Muscle of arm (tissue), 12 donors: ENCODE measurements around the gene SYNGAP1. TPM values are rescaled to one million over a fixed set of nuclear protein-coding genes. Genes with fewer than 3 reads are reported as not detected.

Experiments used
- DNase-seq: peaks from one replicate; pipeline ENCODE4 v3.0.0-alpha.2; 2013
- polyA plus RNA-seq, 12 donors: library from polyadenylated mRNA; unstranded; fragments of 120-200 nt; gene quantifications; one replicate each; pipeline ENCODE4 v1.2.1, GENCODE V29; 2013; ENCODE audit not compliant: insufficient read length in 12 of 12

The SYNGAP1 gene
- polyA plus RNA-seq, 12 donors = 12.1 to 41.9 (median 16.6) TPM; not detected in 1

DNA sequence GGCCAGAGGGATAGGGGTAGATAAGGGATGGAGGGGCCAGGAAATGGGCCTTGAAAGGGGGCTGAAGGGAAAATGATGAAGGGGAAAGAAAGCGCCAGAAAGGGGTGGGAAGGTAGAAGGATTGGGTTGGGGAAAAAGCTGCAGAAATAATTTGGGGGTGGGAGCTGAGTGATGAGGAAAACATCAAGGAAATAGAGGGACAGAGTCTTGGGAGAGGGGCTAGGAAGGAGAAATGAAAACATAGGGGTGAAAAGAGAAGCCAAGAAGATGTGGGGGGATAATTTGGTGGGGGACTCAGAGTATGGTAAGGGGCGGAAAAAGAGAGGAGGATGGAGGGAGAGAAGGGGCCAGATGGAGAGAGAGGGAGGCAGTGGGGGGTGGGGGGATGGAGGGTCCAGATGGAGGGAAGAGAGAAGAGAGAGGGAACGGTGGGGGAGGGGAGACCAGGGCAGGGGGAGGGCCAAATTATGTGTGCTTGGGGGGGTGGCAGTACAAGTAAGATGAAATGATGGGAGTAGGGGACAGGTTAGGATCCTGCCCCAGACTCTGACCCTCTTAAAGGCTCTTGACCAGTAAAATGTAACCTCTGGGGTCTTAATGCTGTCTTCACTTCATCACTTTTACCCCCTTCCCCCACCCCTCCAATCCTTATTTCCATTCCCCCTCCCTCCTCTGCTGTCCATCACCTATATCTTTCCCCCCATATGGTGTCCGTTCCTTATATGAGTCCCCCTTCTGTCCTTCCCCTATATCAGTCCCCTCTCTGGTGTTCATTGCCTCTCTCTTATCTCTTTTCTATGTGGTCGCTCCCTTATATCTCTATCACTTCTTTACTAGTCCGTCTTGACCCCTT lies 852 bp downstream of the SYNGAP1 start:
- DNase-seq = no peak

DNA sequence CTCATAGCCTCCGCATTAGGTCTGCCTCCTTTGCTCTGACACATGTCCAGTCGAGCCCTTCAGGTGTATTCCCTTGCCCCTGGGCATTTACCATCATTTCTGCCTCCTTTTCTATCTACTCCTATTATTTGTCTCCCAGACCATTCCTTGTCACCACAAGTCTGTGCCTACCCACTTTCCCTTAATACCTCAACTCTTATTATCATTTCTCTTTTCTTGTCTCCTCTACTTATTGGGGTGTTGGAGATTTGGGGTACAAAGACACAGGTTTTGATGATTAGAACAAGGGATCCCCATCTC lies 1.4 kb downstream of the SYNGAP1 start:
- no peak for DNase-seq

DNA sequence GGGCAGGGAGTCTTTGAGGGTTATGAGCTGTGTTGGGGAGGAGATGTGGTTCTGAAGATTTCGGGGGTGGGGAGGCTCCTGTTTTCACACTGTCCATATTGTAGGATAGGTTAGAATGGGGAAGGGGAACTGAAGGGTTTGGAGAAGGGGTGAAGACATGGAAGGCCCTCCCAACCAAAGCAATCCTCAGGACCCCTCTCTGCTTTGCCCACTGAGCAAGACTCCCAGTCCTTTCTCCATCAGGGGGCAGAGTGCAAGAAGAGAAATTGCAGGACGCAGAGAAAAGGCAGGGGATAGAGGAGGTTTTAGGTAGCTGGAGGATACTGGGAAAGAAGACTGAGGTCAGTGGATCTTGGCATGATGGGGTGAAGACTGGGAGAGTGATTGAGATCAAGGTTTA lies 3.9 kb downstream of the SYNGAP1 start:
- DNase-seq = no peak

DNA sequence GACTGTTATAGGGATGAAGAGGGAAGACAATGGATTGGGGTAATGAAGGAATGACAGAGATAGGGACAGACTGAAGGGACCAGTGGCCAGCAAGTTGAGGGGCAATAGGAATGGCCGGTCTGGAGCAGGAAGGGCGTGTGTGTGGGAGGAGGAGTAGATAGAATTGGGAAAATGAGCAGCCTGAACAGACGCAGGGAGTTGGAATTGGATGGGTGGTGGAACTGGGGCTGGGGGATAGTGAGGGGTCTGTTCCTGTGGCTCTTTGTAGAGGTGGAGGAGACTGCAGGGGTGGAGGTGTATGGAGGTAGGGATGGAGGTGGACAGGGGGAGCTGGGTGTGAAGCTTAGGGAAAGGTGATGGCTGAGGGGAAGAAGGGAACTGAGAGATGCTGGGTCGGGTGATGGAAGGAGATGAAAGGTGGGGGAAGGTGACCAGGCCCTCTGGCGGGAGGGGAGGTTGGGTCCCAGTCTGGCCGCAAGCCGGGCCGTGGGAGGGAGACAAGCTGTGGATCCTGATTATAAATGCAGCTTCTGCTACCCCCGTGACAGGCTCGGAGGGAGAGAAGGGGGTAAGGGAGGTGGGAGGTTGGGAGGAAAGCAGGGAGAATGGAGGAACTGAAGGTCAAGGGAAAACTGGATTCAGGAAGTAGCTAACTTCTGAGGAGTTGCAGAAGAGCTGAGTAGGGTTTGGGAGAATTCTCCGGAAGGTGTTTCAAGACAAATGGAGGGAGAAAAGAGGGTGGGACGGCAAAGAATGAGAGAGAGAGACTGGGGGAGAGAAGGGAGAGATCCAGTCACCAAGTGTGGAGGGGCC lies 5.2 kb downstream of the SYNGAP1 start:
- DNase-seq = no peak

DNA sequence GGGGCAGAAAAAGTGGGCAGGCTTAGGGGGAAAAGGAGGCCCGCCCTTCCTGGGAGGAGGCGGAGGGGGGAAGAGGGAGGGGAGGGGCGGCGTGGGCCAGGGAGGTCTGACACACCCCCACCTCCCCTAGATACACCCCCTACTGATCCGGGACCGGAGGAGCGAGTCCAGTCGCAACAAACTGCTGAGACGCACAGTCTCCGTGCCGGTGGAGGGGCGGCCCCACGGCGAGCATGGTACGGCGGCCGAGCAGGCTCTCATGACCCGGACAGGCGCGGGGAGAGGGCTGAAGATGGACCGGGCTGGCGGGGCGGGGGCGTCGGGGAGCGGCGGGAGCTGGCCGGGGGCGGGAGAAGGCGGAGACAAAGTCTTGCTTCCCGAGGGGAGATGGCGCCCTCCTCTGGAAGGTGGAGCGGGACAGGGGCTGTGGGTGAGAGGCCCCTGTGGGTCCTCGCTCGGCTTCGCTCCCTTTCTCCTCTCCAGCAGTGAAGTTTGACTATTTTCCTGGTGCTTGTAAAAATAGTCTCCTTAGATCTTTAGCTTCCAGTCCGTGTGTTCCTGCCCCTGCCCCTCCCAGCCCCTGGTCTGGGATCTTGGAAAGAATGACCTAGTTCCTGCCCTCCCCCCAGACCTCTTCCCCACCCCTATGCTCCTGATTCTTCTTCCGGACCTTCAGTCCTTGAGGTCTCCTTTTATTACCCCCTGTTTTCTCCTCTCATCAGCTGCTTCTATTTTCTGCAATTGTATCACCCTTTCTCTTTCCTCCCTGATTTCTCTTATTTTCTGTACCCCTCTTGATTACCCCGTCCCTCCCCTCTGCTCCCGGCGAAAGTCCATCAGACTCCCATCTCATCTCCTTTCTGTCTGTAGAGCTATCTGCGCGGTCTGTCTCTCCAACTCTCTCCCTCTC lies 6.1 kb downstream of the SYNGAP1 start:
- peak; percentile 87 for DNase-seq

DNA sequence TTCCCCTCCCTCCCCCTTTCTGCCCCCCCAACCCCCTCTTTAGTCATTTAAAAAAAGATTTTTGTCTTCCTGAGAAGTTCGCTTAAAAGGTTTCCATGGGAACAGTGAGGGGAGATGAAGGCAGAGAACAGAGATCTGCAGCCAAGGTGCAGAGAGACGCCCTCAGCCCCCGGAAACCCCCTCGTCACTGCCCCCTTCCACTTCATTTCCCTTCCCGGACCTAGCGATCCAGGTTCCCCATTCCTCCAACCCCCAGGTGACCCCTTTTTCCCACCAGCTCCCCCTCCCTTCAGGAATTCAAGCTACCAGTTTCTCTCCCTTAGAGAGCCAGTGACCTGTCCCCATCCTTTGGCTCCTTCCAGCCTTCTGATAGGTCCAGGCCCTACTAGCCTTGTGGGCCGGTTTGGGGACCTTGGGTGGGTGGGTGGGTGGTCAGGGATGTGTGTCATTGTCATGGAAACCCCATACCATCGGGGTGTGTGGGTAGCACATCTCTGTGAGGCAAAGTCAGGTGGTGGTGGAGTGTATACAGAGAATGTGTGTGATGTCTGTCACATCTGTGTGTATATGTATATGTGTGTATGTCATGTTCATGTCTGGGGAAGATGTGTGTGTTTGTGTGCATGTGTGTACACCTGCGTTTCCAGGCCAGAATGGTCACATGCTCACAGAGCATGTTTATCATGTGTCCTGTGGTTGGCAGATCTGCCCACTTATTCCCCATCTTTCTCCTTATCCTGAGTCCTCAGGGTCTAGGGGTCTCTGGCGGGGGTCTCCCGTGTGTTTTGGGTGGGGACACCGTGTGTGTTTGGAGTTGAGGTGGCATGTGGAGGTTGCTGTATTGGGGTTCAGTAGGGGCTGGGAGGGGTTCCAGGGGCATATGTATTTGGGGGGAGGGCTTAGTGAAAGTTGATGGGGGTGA lies 7.0 kb downstream of the SYNGAP1 start:
- no peak for DNase-seq

DNA sequence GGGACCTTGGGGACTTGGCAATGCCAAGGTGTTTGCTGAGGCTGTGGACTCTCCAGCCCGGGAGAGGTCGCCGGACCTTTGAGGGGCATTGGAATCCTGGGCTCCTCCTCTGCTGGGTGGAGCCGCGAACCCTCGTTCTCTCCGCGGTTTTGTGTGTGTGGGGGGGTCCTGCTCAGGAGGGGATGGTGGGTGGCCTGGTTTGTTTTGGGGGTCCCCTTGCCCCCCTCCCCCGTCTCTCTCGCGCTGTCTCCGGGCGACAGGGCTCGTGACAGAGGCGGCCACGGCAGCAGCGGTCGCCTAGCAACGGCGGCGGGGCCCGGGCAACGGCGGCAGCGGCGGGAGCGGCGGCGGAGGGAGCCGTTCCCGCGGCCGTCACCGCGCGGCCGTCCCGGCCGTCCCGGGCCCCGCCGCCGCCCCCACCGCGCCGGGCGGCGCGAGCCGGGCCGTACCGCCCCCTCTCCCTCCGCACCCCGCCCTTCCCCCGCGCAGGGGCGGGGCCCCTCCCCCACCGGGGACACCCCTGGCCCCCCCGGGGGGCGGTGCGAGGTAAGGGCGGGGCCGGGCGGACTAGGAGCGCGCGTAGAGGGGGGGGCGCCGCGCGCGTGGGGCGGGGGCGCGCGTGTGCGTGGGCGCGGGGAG lies 7.8 kb downstream of the SYNGAP1 start:
- DNase-seq = no peak

DNA sequence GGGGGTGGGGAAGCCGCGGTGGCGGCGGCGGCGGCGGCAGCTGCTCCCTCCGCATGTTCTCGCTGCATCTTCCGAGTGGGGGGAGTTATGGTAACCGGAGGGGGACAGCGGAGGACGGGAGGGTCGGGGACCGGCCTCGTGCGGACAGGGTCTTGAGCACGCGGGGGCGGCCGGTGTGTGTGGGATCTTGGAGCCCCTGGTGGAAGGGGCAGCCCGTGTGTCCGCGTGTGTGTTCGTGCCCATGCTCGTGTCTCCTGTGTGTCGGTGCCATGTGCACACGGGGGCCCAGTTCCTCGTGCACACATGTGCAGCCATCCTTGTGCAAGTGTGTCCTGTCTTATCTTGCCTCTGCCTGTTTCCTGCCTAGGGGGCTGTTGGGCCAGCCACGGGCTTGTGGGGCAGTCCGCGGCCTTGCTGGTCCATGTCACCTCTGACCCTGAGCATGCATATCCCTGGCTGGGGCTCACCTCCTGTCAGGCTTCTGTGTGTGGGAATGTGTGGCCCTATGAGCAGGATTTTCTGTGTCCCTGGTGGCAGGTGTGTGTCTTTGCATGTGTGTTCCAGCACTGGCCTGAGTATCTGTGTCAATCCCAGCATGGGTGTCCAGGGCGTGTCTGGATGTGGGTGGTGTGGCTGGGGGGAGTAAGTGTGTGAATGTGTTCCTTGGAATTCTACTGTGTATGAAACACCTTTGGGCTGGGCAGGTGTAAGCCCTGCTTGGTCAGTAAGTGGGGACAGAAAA lies 8.5 kb downstream of the SYNGAP1 start:
- DNase-seq = no peak

DNA sequence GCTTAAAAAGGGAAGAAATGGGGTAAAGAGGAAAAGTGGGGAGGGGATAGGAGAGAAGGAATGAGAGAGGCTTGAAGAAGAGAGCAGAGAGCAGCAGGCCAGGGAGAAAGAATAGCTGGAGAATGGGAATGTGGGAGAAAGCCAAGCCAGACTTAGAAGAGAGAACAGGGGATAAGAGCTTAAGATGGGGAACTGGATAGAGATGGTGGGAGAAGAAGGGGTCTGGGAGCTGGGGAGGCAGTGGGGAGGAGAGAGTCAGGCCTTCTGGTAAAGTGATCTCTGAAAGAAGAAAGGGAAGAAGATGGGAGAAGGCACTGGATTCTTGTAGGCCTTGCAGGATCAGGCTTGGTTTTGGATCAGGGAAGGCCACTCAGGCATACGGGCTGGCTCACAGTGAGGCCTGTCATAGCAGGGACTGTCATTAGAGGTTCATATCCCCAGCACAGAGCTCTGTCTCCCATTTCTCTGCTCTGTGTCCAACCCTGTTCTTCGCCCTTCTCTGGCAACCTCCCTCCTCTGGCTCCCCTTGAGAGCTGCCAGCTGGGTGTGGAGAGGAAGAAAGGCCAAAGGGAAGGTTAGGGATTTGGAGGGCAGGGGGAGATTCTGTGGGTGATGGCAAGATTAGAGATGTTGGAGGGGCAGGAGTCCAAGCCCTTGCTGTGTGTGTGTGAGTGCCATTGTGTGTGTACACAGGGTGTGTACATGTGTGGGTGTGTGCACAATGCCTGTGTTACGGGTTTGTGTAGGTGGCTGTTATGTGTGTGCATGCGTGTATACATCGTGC lies 9.3 kb downstream of the SYNGAP1 start:
- no peak for DNase-seq

DNA sequence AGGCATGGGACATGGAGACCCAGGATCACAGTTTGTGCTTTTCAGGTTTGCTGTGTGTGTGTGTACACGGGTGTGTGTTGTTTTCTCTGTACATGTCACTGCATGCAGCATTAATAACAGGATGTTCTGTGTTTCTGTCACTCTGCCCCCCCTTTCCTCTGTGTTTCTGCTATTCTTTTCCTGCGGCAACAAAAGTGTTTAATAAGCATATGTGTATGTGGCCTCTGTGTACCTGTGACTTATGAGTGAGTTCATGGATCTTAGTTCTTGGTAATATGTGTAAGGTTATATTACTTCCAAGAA lies 9.8 kb downstream of the SYNGAP1 start:
- no peak for DNase-seq

DNA sequence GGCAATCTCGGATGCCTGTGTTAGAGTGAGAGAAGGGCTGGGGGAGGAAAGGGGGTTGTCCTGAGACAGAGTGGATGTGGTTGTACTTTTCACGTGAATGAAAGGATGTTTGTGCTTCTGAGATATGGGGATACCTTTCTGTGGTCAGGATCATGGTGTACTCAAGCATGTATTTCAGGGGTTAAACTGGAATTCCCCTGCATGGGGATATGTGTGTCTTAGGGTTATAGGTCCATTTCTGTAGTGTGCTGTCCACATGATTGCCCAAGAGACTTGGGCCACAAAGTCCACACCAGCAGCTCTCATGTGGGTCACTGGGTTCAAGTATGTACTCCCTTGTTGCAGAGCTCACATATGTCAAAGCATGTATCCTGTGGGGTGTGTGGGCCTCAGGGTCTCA lies 10.5 kb downstream of the SYNGAP1 start:
- no peak for DNase-seq

DNA sequence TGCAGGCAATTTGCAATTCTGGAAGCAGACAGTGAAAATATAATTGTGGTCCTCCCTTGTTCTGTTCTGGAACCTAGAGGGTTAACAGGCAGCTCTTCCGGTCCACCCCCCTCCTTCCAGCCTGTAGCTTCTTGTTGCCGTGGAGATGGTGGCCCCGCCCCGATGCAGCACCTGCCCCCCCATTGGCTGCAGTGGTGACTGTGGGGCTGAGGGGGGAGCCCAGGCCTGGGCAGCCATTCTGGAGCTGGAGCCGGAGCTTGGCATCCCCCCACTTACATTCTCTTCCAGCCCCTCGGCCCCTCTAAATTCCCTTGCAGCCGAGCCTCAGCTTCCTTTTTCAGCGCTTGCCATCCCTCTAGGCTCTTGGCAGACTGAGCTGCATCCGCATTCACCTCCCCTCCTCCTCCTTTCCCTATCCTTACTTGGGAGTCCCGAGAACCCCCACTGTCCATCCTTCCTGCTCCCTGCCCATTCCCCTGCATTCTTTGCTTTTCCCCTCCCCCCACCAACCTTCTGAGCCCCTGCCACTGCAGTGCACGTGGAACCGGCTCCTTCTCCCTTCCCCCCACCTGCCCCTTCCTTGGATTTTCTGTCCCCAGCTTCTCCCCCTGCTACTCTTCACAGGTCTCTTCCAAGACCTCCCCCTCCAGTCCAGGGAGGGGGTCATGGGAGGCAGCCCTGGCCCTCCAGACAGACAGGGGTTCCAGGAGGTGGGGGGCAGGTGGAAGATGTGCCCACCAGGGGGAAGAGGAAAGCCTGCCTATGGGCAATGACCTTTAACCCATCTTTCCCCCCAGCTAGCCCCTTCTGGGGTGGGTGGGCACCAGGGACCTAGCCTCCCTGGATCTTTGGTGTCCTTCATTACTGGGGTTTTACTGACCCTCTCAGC lies 11.4 kb downstream of the SYNGAP1 start:
- no peak for DNase-seq

DNA sequence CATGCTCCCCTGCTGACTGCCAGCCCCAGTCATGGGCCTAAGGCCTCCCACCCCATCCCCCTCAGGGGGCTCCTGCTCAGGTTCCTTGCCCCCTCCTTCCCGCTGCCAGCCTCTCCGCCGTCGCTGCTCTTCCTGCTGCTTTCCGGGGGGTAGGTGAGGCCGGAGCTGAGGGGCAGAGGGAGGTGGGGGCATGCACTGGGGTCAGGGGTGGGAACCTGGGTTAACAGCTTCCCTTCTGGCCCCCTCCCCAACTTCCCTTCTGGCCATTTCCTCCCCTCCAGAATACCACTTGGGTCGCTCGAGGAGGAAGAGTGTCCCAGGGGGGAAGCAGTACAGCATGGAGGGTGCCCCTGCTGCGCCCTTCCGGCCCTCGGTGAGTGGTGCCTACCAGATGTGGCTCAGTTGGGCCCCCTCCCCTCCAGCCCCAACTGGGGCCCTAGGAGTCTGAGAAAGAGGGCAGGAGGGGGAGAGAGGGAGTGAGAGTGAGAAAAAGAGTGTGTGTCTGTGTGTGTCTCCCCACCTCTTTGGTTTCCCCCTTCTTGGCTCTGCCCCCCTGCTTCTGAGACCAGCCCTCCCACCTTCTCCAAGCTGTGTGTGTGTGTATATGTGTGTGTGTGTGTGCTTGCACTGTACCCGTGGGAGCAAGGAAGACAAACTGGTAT lies 12.1 kb downstream of the SYNGAP1 start:
- DNase-seq = no peak

DNA sequence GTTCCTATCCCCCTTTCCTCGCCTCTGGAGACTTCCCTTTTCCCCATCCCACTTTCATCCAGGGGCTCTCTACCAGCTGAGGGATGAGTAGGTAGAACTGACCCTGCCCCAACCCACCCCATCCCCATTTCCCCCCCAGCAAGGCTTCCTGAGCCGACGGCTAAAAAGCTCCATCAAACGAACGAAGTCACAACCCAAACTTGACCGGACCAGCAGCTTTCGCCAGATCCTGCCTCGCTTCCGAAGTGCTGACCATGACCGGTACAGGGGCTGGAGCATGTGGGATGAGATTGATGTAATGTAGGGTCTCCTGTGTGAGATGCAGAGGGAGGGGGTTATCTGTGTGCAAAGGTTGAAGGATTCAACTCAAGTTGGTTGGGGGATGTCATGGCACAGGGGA lies 12.7 kb downstream of the SYNGAP1 start:
- no peak for DNase-seq

DNA sequence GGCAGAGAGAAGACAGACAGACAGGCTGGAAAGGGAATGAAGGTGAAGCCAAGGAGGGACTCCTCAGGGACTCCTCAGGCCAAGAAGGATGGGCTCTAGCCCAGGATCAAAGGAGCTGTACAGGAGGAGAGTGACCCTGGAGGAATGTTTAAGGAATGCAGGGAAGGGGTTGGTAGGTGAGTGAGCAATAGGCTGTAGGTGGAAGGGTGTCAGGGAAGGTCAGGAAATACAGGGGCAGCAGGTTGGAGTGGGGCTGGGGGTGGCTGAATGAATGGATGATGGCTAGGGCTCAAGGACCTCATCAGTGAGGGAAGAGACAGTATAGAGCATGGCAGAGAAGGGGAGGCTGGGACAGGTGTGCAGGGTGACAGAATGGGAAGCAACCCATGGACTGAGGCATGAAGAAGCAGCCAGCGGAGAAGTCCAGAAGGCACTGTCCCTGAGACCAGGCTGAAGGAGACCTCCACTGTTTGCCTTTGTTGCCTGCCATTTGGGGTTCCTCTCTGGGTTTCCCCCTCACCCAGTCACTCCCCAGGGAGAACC lies 13.2 kb downstream of the SYNGAP1 start:
- DNase-seq = no peak

DNA sequence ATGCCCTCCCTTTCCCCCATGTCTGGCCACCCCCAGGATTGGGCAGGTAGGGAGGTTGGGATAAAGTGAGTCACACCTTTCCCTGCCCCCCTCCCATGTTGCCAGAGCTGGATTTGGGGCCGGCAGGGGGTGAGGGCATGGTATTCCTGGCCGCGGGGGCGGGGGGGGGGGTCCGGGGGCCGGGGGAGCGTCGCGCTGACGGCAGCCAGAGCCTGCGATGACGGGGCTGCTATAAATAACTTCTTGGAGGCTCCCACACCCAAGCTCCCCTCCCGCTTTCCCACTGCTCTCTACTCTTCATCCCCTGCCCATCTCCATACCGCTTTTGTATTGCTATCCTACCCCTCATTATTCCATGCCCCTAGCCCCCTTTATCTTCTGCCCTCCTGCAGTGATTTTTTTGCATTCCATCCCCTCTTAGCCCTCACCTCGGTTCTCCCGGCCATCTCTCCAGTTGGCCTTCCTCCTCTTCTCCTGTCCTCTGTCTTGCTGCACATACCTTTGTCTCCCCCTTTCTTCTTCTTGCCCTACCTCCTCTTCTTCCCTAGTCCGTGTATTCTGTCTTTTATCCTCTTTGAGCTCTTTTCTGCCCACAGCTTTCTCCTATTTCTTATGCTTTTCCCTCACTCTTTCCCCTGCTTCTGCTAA lies 13.8 kb downstream of the SYNGAP1 start:
- no peak for DNase-seq

DNA sequence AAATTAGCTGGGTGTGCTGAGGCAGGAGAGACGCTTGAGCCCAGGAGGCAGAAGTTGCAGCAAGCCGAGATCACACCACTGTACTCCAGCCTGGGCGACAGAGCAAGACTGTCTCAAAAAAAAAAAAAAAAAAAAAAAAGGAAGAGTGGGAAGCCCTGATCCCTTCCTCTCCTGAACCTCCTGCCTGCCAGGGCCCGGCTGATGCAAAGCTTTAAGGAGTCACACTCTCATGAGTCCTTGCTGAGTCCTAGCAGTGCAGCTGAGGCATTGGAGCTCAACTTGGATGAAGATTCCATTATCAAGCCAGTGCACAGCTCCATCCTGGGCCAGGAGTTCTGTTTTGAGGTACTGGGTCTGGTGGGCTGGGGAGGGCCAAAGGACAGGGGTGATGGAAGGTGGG lies 15.1 kb downstream of the SYNGAP1 start:
- DNase-seq = no peak
